LHCN-M2 (cell line): ENCODE results near the gene ACIN1. TPM values are rescaled to one million over a fixed set of nuclear protein-coding genes. Genes with fewer than 3 reads are reported as not detected.
"Not testable (repeated sequence)": the region's sequence is repeated elsewhere in the genome, so short reads cannot be mapped to it uniquely, and the experiment has no call there.

Experiments
- DNase-seq: peaks from one replicate; pipeline ENCODE4 v3.0.0-alpha.2; 2012; ENCODE audit warnings: low read depth
- total RNA-seq: library from RNA; depleted of rRNA; stranded (reverse); fragments of >200 nt; gene quantifications from 2 replicates; pipeline ENCODE4 v1.2.3, GENCODE V29; 2014

The ACIN1 gene
- total RNA-seq, 1 experiment from 2014 or later: 106 TPM

DNA sequence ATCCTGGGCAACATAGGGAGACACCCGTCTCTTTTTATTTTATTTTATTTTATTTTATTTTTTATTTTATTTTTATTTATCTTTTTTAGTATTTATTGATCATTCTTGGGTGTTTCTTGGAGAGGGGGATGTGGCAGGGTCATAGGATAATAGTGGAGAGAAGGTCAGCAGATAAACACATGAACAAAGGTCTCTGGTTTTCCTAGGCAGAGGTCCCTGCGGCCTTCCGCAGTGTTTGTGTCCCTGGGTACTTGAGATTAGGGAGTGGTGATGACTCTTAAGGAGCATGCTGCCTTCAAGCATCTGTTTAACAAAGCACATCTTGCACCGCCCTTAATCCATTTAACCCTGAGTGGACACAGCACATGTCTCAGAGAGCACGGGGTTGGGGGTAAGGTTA lies 12.7 kb upstream of the ACIN1 start:
- DNase-seq: not testable (repeated sequence)

DNA sequence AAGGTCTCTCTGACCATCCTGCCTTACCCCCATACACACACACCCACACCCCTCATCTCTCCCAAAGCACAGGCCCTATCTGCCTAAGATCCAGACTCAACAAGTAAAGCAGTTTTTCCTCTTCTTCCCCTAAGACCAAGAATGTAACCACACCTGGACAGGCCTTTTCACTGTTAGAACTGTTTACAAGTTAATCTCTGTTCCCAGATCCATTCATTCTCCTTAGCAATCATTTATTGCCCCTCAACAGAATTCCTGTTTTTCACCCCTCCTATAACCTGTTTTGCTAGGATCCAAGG lies 11.8 kb upstream of the ACIN1 start:
- no peak for DNase-seq

DNA sequence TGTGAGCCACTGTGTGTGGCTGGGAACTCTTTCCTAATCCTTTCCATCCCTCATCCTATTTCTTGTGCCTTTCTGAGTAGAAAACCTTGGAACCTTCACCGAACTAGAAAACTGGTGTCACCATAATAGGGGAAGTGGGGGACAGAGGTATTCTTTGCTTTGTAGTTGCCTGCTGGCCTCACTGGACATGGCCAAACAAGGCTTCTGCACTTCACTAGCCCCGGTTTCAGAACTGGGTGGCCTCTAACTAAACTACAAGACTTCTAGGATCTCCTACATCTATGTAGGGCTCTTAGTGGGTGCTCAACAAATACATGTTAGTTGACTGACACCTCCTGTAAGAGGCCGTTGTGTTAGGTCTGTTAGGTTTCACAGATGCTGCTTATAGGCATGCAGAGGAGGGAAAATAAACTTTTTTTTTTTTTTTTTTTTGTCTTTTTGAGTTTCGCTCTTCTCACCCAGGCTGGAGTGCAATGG lies 10.4 kb upstream of the ACIN1 start:
- no peak for DNase-seq

DNA sequence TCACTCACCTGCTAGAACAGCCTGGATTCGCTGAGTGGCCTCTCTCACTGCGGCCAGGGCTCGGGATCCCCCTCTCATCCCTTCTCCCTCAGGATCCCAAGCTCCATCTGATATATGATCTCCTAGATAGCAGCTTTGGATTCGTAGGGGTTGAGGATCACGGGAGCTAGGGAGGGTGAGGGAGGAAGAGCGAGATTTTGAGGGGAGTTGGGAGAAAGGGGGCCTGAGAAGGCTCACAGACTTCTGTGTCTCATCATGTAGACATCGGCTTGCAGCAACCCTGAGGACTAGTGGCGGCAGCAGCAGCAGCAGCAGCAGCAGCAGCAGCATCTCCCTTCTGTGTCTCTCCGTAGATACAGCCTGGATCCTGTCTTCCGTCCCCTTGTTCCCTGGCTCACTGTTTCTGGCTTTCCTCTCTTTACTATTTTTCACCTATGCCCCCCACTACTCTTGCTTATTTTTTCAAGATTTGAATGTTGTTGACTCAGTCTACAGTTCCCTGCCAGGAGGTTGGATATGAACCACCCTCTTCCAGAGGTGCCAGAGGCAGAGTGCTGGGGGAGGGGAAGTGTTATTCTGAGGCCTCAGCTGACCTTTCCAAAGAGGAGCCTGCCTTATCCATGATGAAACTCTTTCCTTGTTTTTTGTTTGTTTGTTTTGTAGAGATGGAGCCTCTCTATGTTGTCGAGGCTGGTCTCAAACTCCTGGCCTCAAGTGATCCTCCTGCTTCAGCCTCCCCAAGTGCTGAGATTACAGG lies 9.8 kb upstream of the ACIN1 start, which contains the start of gene CIROP:
Gene CIROP (minus strand): TSS at position 399 of the 757 bp plus-strand sequence. CDS start 69 bp downstream, at position 330.
- DNase-seq: no peak

DNA sequence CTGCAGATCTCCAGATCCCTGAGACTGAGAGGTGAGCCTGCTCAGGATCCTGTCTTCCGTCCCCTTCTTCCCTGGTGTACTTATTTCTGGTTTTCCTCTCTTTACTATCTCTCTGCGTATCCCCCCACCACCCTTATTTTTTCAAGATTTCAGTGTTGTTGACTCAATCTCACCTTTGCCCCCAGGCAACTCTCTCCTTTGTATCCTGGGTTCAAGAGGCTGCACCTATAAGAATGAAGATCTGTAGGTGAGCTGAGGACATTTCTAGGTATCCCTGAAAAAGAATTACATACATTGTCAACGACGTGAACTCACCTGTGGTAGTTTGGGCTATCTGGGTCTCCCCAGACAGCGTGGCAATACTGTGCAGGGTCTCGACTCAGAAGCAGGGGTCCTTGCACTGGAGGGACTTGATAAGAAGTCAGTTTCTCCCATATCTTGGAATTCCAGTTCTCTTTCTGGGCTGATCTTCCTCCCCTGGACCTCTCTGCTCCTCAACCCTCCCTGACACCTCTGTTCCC lies 9.2 kb upstream of the ACIN1 start:
- DNase-seq: no peak

DNA sequence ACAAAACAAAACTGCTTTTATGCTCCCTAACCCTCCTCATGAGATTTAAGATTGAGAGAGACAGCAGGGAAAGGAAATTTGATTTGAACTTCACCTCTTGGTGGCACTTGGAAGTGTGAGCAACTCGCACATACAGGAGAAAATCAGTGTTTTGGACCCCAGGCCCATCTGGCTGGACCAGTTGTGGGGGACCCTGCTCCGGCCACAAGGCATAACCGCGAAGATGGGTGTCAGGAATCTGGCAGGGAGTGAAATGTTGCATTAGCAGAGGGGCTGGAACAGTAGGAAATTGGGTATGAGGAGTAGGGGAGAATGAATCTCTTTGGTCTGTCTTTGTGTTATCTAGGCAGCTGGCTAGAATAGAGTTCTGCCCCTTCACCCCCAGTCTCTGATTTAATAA lies 8.6 kb upstream of the ACIN1 start:
- no peak for DNase-seq

DNA sequence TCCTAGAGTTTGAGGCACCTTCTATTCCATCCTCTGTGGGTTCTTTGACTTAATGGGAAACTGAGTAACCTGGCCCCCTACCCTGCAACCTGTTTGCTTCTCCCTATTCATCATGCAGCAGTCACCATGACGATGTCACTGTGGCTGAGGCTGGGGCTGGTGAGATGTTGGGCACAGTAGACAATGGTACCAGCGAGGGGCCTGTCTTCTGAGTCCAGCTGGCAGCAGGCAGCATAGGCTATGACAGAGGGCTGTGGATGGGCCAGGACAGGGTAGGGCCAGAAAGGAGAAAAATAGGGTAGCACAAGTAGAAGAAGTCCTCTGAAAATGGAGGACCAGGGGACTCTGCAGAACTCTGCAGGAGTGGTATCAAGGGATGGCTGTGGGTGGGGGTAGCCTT lies 7.9 kb upstream of the ACIN1 start:
- DNase-seq: no peak

DNA sequence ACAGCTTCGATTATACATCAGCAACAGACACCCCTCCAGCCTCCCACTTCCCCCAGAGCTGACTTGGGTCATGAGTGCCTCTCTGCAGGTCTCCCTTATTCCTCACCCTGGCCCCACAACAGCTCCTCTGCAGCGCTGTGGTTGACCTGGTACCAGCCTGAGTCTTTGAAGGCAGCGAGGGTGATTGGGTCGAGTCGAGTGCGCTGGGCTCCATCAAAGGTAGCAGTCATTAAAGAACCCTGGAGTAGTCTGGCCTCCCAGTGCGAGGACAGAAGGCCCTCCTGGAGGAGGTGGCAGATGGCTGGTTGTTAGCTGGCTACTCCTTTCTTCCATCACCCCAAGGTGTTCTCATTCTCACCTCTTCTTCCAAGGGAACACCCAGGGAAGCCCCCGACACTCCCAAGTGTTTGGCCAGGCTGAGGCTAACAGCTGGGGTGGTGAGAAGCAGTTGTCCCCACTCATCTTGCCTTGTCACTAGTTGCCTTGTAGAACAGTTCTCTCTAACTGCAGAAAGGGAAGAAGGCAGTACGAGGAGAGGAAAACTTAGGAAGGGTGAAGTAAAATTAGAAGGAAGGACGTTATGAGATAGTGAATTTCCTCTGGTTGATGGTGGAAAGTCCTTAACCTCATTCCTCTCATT lies 7.2 kb upstream of the ACIN1 start:
- no peak for DNase-seq

DNA sequence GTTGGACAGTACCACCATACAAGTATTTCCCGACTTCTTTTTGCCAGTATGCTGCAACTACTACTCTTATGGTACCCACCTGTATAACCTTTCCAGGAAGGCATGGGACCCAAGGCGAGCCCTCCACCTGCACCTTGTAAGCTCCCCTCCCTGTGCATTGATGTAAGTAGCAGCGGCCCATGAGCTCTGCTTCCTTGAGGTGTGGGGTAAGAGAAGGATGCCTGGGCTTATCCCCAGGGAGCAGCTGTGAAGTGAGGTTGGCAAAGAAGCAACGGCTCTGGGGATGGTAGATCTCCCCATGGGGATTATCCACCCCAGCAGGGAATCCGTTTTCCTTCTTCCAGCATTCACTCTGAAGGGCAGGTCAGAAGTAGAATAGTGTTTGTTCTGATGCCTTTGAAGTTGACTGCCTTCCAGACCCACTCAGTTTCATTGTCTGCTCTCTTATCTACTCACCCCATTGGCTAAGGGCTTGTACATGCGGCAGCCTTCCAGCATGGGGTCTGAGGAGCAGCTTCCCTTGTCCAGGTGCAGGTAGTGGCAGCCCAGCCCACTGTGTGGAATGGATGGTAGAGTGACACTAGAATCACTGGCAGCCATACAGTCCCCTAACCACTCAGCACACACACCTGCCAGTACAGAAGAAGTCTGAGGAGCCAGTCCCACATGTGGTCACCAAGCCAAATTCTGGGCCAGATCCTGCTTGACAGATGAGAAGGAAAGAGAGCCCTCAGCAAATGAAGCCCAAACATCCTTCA lies 6.5 kb upstream of the ACIN1 start:
- no peak for DNase-seq

DNA sequence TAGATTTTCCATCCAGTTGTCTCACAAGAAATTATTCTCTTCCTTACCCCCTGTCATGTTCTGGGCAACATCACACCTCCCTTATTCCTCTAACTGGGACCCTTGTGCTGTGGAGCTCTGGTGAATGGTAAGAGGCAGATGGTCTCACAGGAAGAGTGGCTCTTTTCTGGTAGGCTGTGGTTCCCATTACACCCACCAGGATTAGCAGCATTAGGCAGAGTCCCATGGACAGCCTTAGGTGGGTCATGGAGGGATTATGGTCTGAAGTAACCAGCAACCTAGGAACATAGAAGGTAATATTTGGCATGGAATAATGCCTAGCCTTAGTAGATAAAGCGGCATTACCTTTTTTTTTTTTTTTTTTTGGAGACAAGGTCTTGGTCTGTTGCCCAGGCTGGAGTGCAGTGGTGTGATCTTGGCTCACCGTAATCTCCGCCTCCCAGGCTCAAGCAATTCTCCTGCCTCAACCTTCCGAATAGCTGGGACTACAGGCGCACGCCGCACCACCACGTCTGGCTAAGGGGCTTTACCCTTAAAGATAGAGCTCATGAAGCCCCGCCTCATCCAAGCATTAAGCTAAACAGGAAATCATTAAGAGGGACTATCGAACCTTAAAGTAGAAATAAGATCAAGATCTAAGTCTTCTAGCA lies 4.4 kb upstream of the ACIN1 start:
- no peak for DNase-seq

DNA sequence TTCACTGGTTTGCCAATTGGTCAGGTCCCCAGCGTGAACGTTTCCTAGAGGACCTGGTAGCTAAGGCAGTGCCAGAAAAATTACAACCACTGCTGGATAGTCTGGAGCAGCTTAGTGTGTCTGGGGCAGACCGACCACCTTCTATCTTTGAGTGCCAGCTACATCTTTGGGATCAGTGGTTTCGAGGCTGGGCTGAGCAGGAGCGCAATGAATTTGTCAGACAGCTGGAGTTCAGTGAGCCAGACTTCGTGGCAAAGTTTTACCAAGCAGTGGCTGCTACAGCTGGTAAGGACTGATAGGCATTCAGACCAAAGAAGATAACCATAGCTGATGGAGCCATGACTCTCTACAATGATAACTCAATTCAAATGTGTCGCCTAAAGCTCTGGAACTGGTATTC lies 2.9 kb upstream of the ACIN1 start:
- no peak for DNase-seq

DNA sequence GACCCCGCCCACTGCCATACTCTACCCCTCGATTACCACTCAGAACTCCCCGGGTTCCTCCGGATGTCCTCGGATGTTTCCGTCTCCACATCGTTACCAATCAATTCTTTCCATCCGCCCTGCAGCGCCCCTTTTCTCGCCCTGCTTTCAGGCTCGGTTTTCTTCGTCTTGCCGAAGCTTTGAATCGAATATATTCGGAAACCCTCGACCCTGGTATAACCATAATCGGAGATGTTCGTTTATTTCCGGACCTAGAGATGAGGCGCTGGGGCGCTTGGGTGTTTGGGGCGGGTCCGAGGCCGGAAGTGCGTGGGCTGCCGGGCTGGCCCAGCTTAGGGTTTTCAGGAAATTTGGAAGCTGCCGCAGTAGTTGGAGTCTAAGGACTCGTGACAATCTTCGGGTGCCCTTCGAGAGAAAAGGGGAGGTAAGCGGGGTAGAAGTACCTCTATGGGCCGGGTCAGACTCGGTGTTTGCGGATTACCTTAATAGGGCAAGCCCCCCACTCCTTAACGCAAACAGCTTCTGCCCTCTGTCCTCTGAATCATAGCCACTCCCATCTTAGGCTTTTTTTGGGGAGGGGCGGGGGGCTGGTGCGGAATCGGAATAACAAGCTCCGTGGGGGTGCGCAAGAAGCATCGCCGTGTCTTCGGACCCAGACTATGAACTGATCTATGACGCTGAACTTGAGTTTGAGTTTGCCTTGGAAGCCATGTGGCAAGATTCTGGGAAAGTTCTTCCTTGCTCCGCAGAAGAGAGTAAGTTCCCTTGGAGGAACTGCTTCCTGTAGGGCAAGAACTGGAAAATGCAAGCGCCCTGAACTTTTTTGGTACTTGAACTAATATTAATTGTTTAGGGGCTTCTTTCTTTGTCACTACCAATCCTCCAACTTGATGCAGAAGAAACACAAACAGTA lies 516 bp upstream of the ACIN1 start, which contains the start of gene C14orf119:
Gene C14orf119 (plus strand): TSS at position 310 of the 913 bp plus-strand sequence. CDS start 2,154 bp downstream, outside the sequence.
- DNase-seq: peak; percentile 100

DNA sequence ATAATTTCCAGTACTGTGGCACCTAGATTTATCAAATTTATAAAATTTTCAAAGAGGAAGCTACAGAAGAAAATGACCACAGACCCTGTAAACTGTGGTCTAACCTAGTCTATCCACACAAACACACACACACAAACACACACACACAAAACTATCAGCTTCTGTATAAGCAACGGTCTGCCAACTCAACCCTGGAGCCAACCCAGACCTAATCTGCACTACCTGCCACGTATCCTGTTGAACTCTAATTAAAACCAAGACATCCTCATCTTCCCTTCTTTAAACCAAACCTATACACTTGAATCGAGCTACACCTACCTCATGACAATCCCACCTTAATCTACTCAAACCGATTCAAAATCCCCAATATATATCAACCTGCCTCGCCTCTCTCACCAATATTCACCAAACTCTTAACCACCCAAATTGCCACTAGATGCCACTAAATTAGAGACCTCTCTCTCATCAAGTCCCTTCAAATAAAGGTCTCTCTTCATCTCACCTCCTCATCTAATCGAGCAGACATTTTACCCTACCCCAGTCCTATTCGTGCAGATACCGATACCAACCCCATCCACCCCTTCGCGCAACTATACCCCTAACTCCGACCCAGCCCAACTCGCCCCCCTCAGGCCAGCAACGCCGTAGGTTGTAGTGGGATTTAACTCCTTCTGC lies 808 bp downstream of the ACIN1 start:
- DNase-seq: no peak

DNA sequence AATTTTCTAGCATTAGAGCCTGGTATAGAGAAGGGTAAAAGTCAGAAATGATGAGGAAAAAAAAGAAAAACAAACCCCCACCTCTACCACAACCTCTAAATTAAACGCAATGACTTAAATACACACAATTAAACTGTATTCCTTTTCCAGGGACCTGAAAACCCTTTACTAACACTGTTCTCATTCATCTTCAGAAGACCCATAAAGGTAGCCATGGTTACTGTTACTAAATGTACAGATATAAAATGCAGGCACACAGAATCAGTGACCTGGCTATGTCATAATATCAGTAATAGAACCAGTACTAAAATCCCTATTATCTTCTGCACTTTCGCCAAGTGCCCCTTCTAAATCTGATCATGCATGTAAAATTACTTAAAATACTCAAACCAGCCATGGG lies 1.4 kb downstream of the ACIN1 start:
- DNase-seq: no peak

DNA sequence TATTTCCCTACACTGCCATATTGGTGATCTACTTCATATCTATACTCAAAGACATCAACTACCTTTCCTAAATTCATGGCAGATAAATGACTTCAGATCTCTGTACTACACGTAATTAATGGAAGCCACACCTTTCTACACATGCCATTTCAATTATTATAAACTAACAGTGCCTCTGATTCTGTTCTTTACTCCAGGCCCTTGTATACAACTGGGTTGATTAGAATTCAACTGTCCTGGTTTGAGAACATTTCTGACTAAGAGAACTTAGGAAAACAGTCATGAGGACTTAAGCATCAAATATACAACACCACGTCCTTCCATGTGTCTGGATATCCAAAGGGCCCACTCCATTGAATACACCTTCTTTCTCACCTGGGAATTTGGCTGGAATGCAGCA lies 1.8 kb downstream of the ACIN1 start:
- no peak for DNase-seq

DNA sequence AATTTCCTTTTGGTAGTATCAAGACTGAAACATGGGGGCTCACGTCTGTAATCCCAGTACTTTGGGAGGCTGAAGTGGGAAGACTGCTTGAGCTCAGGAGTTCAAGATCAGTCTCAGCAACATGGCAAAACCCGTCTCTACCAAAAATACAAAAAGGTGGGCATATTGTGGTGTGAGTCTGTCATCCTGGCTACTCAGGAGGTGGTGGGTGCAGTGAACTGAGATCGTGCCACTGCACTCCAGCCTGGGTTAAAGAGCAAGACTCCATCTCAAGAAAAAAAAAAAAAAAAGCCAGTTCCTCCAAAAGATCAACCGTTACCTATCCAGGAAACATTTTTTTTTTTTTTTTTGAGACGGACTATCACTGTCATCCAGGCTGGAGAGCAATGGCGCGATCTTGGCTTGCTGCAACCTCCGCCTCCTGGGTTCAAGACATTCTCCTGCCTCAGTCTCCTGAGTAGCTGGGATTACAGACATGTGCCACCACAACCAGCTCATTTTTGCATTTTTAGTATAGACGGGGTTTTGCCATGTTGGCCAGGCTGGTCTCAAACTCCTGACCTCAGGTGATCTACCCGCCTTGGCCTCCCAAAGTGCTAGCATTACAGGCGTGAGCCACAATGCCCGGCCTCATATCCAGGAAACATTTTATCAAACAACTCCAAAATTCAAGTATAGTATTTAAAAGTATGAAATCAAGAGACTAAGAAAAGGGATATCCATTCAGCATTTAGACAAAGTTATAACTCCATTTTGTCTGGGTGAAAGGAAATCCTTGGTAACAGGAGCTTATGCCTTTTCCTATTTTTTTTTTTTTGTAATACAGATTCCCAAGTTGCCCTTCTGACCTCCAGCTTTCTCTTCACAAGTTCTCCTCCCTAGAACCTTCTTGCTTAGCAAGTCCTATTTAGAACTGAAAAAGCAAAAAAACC lies 3.4 kb downstream of the ACIN1 start:
- DNase-seq: no peak

DNA sequence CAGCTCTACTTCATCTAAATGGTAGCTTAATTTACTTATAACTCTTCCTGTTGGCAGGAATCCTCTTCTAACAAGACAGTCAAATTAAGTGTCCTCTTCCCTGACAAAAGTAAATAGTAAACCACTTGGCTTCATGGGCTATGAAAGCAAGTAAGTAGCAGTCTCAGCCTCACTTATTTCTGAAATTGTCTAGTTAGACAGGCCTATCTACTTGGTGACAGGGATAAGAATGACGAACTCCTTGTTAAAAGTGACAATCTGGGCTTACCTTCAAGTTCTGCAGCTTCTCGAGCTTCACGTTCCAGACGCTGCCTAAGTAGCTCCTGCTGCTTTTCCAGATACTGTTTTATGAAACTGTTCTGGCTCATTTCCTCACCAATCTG lies 4.7 kb downstream of the ACIN1 start:
- DNase-seq: no peak

DNA sequence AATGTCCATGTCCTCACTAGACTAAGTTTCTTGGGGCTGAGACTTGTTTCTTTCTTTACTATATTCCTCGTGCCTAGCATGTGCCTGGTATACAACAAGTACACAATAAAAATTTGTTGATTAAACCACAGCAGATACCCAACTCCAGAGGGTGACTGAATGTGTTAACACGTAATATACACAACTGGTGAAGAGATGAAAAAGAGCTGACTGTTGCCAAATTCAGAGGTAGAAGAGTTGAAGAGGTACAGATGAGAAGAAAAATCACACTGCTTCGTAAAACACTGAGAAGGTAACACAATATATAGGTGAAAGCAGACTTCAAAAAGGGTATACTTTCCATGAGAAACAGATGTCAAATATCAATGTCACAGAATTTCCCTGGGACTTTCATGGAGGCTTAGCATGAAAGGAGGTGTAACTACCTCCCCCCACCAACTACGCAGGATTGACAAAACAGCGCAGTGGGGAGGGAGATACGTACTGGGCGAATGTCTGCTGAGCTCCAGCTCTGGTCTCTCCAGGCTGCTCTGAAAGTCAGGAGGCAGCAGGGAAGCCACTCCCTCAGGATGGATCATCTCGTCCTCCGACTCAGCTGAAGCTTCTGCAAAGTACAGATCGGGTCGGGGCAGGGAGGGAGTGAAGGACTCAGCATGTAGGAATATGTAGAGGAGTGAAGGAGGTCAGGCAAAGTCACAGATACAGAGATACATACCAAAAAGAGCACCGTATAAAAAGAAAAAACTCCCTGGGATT lies 5.3 kb downstream of the ACIN1 start:
- no peak for DNase-seq
